Ureter (tissue), 1 donor: ENCODE measurements around the gene SLC51B. TPM values are rescaled to one million over a fixed set of nuclear protein-coding genes. Genes with fewer than 3 reads are reported as not detected.

Source experiments
- DNase-seq: peaks from one replicate; pipeline ENCODE4 v3.0.0-alpha.2; 2020; ENCODE audit warnings: low spot score
- total RNA-seq: library from RNA; stranded (reverse); gene quantifications from one replicate; pipeline ENCODE4 v1.2.4, GENCODE V29; 2023
- donor health status: DM: yes; HTN: yes; CAD: no.

The SLC51B gene
- total RNA-seq, 1 donor from 2014 or later: not detected

GRCh38 chr15:65099336-65099735 is 54.1 kb downstream of the SLC51B start:
- DNase-seq: peak; percentile 29

- peak; percentile 23 for DNase-seq
Measured at GRCh38 chr15:65099801-65100200, 54.6 kb downstream of the SLC51B start.

- no peak for DNase-seq
Measured at GRCh38 chr15:65100442-65100841, 55.3 kb downstream of the SLC51B start.

GRCh38 chr15:65101411-65101890 is 56.3 kb downstream of the SLC51B start:
- peak; percentile 77 for DNase-seq

GRCh38 chr15:65101891-65102708 is 56.9 kb downstream of the SLC51B start:
- DNase-seq: no peak

GRCh38 chr15:65102912-65103311 is 57.7 kb downstream of the SLC51B start:
- no peak for DNase-seq

Other genes starting within 250 kb of the SLC51B start
- gene PIF1, start 219.7 kb upstream of the SLC51B start, total RNA-seq: 0.99 TPM
- gene PLEKHO2, start 203.5 kb upstream of the SLC51B start, total RNA-seq: 33.3 TPM
- gene ANKDD1A, start 133.5 kb upstream of the SLC51B start, total RNA-seq: 31.4 TPM
- gene SPG21, start 55.5 kb upstream of the SLC51B start, total RNA-seq: 108 TPM
- 19.8 TPM for gene MTFMT, start 15.7 kb upstream of the SLC51B start, total RNA-seq
- 32.8 TPM for gene RASL12, start 22.6 kb downstream of the SLC51B start, total RNA-seq
- gene KBTBD13, start 31.4 kb downstream of the SLC51B start, total RNA-seq: 0.18 TPM
- 9.4 TPM for gene UBAP1L, start 69.8 kb downstream of the SLC51B start, total RNA-seq
- gene PDCD7, start 88.4 kb downstream of the SLC51B start, total RNA-seq: 25.9 TPM
- gene CLPX, start 140.0 kb downstream of the SLC51B start, total RNA-seq: 52.6 TPM
- 5.4 TPM for gene CILP, start 166.1 kb downstream of the SLC51B start, total RNA-seq
- gene PARP16, start 241.5 kb downstream of the SLC51B start, total RNA-seq: 14.8 TPM